Activated CD4-positive, alpha-beta T cell treated with anti-CD3 and anti-CD28 coated beads, Interleukin-2, amount 10 ng/mL, durations not matched to agents 24 days and 14 days (primary cell): ENCODE measurements around the gene LONP1. TPM values are rescaled to one million over a fixed set of nuclear protein-coding genes. Genes with fewer than 3 reads are reported as not detected.
A peak's percentile ranks its signal among the peaks of the same experiment; 100 is the strongest.

ENCODE experiments used
- DNase-seq: peaks from one replicate; pipeline ENCODE4 v3.0.0; 2022
- H3K27ac Mint-ChIP-seq: one replicate; pipeline ENCODE4 v1.8.0; 2022; ENCODE audit warnings: mild to moderate bottlenecking, mixed read lengths
- H3K27me3 Mint-ChIP-seq: one replicate; pipeline ENCODE4 v1.8.0; 2022; ENCODE audit warnings: mixed read lengths
- H3K36me3 Mint-ChIP-seq: one replicate; pipeline ENCODE4 v1.8.0; 2022; ENCODE audit warnings: low read depth, mild to moderate bottlenecking, mixed read lengths
- H3K4me1 Mint-ChIP-seq: one replicate; pipeline ENCODE4 v1.8.0; 2021; ENCODE audit warnings: mixed read lengths
- H3K4me3 Mint-ChIP-seq: one replicate; pipeline ENCODE4 v1.8.0; 2022; ENCODE audit warnings: mild to moderate bottlenecking, moderate library complexity, mixed read lengths
- H3K9me3 Mint-ChIP-seq: one replicate; pipeline ENCODE4 v1.8.0; 2021; ENCODE audit warnings: mixed read lengths
- intact Hi-C: fragments of 100-400 bp; cut with micrococcal nuclease; formaldehyde crosslinking; loops from one replicate; pipeline ENCODE4 v1.15.1; 2023
- total RNA-seq: library from RNA; stranded (reverse); gene quantifications from 2 replicates; pipeline ENCODE4 v1.2.3, GENCODE V29; 2022

Gene LONP1
- total RNA-seq, 1 donor from 2014 or later = 240 TPM

- H3K4me3 Mint-ChIP-seq = no peak overlapping the region
- no peak for DNase-seq
- H3K9me3 Mint-ChIP-seq = no peaks in the 10 kb centered on the region
- intact Hi-C loops = no loop called here
- no peak overlapping the region for H3K27ac Mint-ChIP-seq
- peaks cover 31% of the 10 kb centered on the region for H3K36me3 Mint-ChIP-seq
- no peaks in the 10 kb centered on the region for H3K27me3 Mint-ChIP-seq
- H3K4me1 Mint-ChIP-seq = no peaks in the 10 kb centered on the region
Measured at GRCh38 chr19:5673752-5674151, 46.2 kb downstream of the LONP1 start.

GRCh38 chr19:5672708-5673459 lies 47.1 kb downstream of the LONP1 start:
- H3K27me3 Mint-ChIP-seq = no peaks in the 10 kb centered on the region
- intact Hi-C loops = no loop called here
- H3K9me3 Mint-ChIP-seq = no peaks in the 10 kb centered on the region
- no peak overlapping the region for H3K27ac Mint-ChIP-seq
- no peaks in the 10 kb centered on the region for H3K4me1 Mint-ChIP-seq
- DNase-seq = peak; percentile 57
- peaks cover 34% of the 10 kb centered on the region for H3K36me3 Mint-ChIP-seq
- no peak overlapping the region for H3K4me3 Mint-ChIP-seq

- H3K9me3 Mint-ChIP-seq = no peaks in the 10 kb centered on the region
- no peaks in the 10 kb centered on the region for H3K27me3 Mint-ChIP-seq
- intact Hi-C loops = no loop called here
- no peak overlapping the region for H3K4me3 Mint-ChIP-seq
- H3K36me3 Mint-ChIP-seq = peaks cover 46% of the 10 kb centered on the region
- H3K4me1 Mint-ChIP-seq = no peaks in the 10 kb centered on the region
- H3K27ac Mint-ChIP-seq = no peak overlapping the region
- DNase-seq = no peak
Measured at GRCh38 chr19:5671600-5671999, 48.3 kb downstream of the LONP1 start.

- Mint-ChIP-seq H3K9me3 (no peaks in the 10 kb centered on the region), H3K36me3 (peaks cover 63% of the 10 kb centered on the region), H3K4me3 (no peak overlapping the region), H3K4me1 (peaks cover 9% of the 10 kb centered on the region), H3K27ac (no peak overlapping the region), H3K27me3 (no peaks in the 10 kb centered on the region)
- intact Hi-C loops = no loop called here
- DNase-seq = no peak
Measured at GRCh38 chr19:5669212-5669611, 50.7 kb downstream of the LONP1 start.

GRCh38 chr19:5667751-5668271 lies 52.1 kb downstream of the LONP1 start:
- no peak for DNase-seq
- no peak overlapping the region for H3K27ac Mint-ChIP-seq
- no peaks in the 10 kb centered on the region for H3K27me3 Mint-ChIP-seq
- intact Hi-C loops = no loop called here
- H3K4me3 Mint-ChIP-seq = no peak overlapping the region
- H3K9me3 Mint-ChIP-seq = no peaks in the 10 kb centered on the region
- H3K4me1 Mint-ChIP-seq = peaks cover 9% of the 10 kb centered on the region
- peaks cover 64% of the 10 kb centered on the region for H3K36me3 Mint-ChIP-seq

GRCh38 chr19:5666921-5667610 lies 52.9 kb downstream of the LONP1 start:
- no peak for DNase-seq
- no peaks in the 10 kb centered on the region for H3K9me3 Mint-ChIP-seq
- peaks cover 9% of the 10 kb centered on the region for H3K4me1 Mint-ChIP-seq
- peak overlapping the region; percentile 59 for H3K27ac Mint-ChIP-seq
- H3K4me3 Mint-ChIP-seq = no peak overlapping the region
- H3K36me3 Mint-ChIP-seq = peaks cover 64% of the 10 kb centered on the region
- no peaks in the 10 kb centered on the region for H3K27me3 Mint-ChIP-seq
- intact Hi-C loops = no loop called here

GRCh38 chr19:5665781-5666513 lies 54.0 kb downstream of the LONP1 start:
- Mint-ChIP-seq H3K36me3 (peaks cover 69% of the 10 kb centered on the region), H3K4me3 (no peak overlapping the region), H3K4me1 (peaks cover 9% of the 10 kb centered on the region), H3K27ac (peak overlapping the region; percentile 41), H3K9me3 (no peaks in the 10 kb centered on the region), H3K27me3 (no peaks in the 10 kb centered on the region)
- DNase-seq = no peak
- intact Hi-C loops = no loop called here

- no peaks in the 10 kb centered on the region for H3K27me3 Mint-ChIP-seq
- H3K4me1 Mint-ChIP-seq = peaks cover 11% of the 10 kb centered on the region
- no peak overlapping the region for H3K4me3 Mint-ChIP-seq
- peaks cover 67% of the 10 kb centered on the region for H3K36me3 Mint-ChIP-seq
- no peak for DNase-seq
- intact Hi-C loops = no loop called here
- H3K9me3 Mint-ChIP-seq = no peaks in the 10 kb centered on the region
- H3K27ac Mint-ChIP-seq = no peak overlapping the region
Measured at GRCh38 chr19:5664515-5664914, 55.4 kb downstream of the LONP1 start.

GRCh38 chr19:5663904-5664303 lies 56.0 kb downstream of the LONP1 start:
- intact Hi-C loops = no loop called here
- Mint-ChIP-seq H3K9me3 (no peaks in the 10 kb centered on the region), H3K36me3 (peaks cover 68% of the 10 kb centered on the region), H3K4me3 (no peak overlapping the region), H3K27ac (no peak overlapping the region), H3K27me3 (no peaks in the 10 kb centered on the region), H3K4me1 (peaks cover 11% of the 10 kb centered on the region)
- DNase-seq = no peak

GRCh38 chr19:5661483-5661882 lies 58.5 kb downstream of the LONP1 start:
- no peak for DNase-seq
- intact Hi-C loops = no loop called here
- Mint-ChIP-seq H3K9me3 (no peaks in the 10 kb centered on the region), H3K4me1 (peaks cover 11% of the 10 kb centered on the region), H3K36me3 (peaks cover 62% of the 10 kb centered on the region), H3K27me3 (no peaks in the 10 kb centered on the region), H3K27ac (no peak overlapping the region), H3K4me3 (no peak overlapping the region)

- Mint-ChIP-seq H3K9me3 (no peaks in the 10 kb centered on the region), H3K4me1 (peaks cover 2% of the 10 kb centered on the region), H3K4me3 (no peak overlapping the region), H3K36me3 (peaks cover 64% of the 10 kb centered on the region), H3K27ac (no peak overlapping the region), H3K27me3 (no peaks in the 10 kb centered on the region)
- DNase-seq = no peak
- intact Hi-C loops = no loop called here
Measured at GRCh38 chr19:5655412-5655811, 64.5 kb downstream of the LONP1 start.

GRCh38 chr19:5654931-5655330 lies 65.0 kb downstream of the LONP1 start:
- Mint-ChIP-seq H3K4me3 (no peak overlapping the region), H3K4me1 (peaks cover 2% of the 10 kb centered on the region), H3K27me3 (no peaks in the 10 kb centered on the region), H3K9me3 (no peaks in the 10 kb centered on the region), H3K36me3 (peaks cover 68% of the 10 kb centered on the region), H3K27ac (no peak overlapping the region)
- no peak for DNase-seq
- intact Hi-C loops = no loop called here

GRCh38 chr19:5652261-5652660 lies 67.7 kb downstream of the LONP1 start:
- no peak overlapping the region for H3K27ac Mint-ChIP-seq
- H3K9me3 Mint-ChIP-seq = no peaks in the 10 kb centered on the region
- H3K4me3 Mint-ChIP-seq = no peak overlapping the region
- H3K36me3 Mint-ChIP-seq = peaks cover 69% of the 10 kb centered on the region
- DNase-seq = no peak
- no peaks in the 10 kb centered on the region for H3K27me3 Mint-ChIP-seq
- intact Hi-C loops = no loop called here
- no peaks in the 10 kb centered on the region for H3K4me1 Mint-ChIP-seq

- no peaks in the 10 kb centered on the region for H3K27me3 Mint-ChIP-seq
- H3K36me3 Mint-ChIP-seq = peaks cover 75% of the 10 kb centered on the region
- intact Hi-C loops = no loop called here
- no peak for DNase-seq
- no peaks in the 10 kb centered on the region for H3K9me3 Mint-ChIP-seq
- H3K4me3 Mint-ChIP-seq = no peak overlapping the region
- no peaks in the 10 kb centered on the region for H3K4me1 Mint-ChIP-seq
- H3K27ac Mint-ChIP-seq = no peak overlapping the region
Measured at GRCh38 chr19:5651361-5651760, 68.6 kb downstream of the LONP1 start.
